Stimulated activated CD4-positive, alpha-beta T cell treated with anti-CD3 and anti-CD28 coated beads, Interleukin-15, amount 100 ng/mL, for 24 hours (primary cell): ENCODE data around the gene APOC4.
A peak's percentile ranks its signal among the peaks of the same experiment; 100 is the strongest.
"Not testable (repeated sequence)": the region's sequence is repeated elsewhere in the genome, so short reads cannot be mapped to it uniquely, and the experiment has no call there.

Experiments
- DNase-seq: peaks from one replicate; pipeline ENCODE4 v3.0.0-alpha.2; 2020

APOC4 gene

DNA sequence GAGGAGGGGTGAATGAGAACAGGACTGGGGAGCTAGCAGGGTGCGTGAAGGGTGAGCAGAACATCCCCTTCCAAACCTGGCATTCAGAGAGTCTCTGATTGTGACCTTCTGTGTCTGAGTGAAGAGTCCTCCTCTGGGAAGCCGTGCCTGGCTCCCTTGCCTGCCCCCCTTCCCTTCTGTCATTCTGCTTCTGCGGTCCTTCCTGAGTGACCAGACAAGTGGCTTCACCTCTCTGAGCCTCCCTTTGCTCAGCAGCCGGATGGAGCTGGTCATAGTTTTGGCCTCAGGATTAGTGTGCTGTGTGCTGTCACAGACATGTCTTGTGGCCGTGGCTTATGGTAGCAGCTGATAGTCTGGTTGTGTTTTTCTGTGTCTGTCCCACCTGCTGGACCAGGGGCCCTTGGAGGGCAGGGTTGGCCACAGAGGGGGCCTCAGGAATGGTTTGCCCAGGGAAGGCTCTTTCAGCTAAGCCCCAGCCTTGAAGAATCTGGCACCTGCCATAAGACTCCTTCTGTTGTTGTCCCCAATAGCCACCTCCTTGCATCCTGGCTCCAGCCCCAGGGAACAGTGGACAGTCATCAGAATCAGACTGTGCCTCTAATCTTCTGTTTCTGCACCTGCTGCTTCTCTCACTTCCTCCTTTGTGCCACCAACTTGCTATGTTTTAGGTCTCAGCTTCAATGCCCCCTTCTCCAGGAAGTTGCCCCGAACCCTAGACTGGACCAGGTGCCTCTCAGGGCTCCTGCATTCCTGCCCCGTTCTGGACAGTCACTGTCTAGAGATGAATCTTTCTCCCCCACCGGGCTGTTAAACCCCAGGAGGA, 19.1 kb downstream of the APOC4 start:
- no peak for DNase-seq

DNA sequence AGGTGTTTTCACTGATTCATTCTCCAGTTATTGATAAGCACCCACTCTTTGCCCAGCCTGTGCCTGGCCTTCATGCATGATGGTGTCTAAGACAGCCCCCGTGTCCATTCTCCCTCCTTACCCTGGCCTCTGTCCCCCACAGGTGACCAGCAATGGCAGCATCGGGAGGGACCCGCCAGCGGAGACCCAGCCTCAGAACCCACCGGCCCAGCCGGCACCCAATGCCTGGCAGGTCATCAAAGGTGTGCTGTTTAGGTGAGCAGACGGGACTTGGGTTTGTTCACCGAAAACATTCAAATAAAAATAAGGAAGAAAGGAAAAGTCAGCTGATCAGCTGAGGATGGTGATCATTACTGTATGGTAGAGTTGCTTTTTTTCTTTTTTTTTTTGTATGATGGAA, 19.8 kb downstream of the APOC4 start:
- DNase-seq, result no peak

GRCh38 chr19:44968118-44968517, 26.1 kb downstream of the APOC4 start:
- DNase-seq, result no peak

GRCh38 chr19:44968670-44969069, 26.6 kb downstream of the APOC4 start:
- no peak for DNase-seq

DNA sequence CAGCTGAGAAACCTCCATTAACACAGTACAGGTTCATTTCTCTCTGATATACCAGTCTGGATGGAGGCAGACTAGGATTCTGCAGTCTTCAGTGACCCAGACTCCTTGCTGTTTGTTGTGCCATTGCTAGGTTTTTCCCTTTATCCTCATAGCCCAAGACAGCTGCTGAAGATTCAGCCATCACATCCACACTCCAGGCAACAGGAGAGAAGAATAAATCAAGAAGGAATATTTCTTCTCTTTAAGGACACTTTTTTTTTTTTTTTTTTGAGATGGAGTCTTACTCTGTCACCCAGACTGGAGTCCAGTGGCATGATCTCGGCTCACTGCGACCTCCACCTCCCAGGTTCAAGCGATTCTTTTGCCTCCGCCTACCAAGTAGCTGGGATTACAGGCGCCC, 27.4 kb downstream of the APOC4 start:
- no peak for DNase-seq

DNA sequence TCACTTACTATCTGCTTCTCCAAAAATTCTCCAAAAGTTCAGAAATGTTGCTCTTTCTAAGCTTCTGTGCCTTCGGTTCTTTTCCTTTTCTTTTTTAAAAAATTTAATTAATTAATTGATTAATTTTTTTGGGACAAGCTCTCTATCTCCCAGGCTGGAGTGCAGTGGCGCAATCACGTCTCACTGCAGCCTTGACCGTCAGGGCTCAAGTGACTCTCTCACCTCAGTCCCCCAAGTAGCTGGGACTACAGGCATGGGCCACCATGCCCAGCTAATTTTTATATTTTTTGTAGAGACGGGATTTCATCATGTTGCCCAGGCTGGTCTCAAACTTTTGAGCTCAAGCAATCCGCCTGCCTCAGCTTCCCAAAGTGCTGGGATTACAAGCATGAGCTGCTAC, 29.4 kb downstream of the APOC4 start:
- not testable (repeated sequence) for DNase-seq

- no peak for DNase-seq
These were observed 30.8 kb downstream of the APOC4 start for GRCh38 chr19:44972802-44973201.

GRCh38 chr19:44973982-44974735, 32.1 kb downstream of the APOC4 start:
- DNase-seq, result no peak

GRCh38 chr19:44974857-44975256, 32.8 kb downstream of the APOC4 start:
- DNase-seq, result no peak

DNA sequence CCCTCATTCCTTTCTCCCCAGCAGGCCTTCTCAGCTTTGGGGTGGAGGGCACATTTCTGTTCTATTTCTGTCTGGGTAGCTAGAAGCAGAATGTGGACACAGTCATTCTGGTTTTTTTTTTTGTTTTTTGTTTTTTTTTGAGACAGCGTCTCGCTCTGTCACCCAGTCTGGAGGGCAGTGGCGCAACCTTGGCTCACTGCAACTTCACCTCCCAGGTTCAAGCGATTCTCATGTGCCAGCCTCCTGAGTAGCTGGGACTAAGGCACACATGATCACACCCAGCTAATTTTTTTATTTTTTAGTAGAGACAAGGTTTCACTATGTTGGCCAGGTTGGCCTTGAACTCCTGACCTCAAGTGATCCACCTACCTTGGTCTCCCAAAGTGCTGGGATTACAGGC, 33.4 kb downstream of the APOC4 start:
- DNase-seq, result no peak

- no peak for DNase-seq
These were observed 42.0 kb downstream of the APOC4 start for GRCh38 chr19:44984005-44984404.

DNA sequence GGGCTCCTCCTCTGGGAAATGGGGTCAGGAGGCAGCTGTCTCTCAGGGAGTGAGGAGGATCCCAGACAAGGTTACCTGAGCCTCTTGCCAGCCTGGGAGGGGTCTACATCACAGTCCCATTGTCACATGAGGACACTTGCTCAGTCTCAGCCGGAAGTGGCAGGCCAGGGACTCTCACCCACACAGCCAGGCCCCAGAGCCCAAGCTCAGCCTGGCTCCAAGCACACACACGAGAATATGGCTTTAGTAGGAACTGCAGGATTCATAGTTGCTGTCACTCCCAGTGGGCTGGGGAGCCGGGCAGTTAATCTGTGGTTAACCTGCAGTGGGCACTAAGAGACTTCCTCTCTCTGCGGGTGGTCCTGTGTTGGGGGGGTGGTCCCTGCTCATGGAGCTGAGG, 43.4 kb downstream of the APOC4 start:
- DNase-seq, result no peak

DNA sequence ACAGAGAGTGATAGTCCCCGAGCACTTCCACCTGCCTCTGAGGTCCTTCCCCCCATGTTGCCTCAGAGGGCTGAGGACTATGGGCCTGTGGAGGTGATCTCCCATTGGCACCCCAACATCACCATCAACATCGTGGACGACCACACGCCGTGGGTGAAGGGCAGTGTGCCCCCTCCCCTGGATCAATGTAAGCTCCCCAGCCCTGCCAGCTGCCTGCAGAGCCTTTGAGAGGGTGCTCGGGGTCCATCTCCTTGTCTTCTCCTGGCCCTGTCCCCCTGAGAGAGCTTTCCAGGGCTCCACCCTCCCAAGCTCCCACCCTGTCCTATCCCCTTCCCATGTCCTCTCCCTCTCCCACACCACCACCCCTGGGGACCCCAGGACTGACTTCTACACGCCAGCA, 44.4 kb downstream of the APOC4 start:
- no peak for DNase-seq

DNA sequence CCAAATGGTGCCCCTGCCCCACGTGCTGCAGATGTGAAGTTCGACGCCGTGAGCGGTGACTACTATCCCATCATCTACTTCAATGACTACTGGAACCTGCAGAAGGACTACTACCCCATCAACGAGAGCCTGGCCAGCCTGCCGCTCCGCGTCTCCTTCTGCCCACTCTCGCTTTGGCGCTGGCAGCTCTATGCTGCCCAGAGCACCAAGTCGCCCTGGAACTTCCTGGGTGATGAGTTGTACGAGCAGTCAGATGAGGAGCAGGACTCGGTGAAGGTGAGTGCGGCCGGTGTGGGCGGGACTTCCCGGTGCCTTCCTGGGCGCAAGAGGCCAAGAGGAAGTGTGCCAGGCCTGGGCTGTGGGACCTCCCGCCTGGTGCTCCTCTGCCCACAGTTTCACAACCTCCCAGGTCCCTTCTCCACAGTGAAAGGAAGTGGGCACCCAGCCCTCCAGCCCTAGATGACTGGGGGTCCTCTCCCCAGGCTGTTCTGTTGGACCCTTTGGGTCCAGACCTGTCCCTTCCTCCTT, 45.2 kb downstream of the APOC4 start:
- DNase-seq, result no peak

DNA sequence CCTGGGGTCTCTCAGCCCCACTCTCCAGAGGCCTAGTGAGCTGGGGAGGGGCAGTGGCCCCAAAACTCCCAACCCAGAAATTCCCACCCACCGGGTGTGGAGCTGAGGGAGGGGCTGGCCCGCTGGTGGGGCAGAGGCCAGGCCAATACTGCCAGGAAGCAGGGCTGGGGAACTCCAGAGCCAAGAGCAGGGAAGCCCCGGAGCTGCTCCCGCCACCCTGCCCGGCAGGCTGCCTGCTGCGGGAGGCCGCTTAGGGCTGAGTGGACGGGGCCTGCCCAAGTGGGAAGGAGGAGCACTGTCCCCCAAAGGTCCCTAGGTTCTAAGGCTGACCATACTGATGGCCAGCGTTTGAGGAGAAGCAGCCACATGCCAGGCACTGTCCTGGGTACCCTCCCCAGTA, 46.2 kb downstream of the APOC4 start:
- no peak for DNase-seq

DNA sequence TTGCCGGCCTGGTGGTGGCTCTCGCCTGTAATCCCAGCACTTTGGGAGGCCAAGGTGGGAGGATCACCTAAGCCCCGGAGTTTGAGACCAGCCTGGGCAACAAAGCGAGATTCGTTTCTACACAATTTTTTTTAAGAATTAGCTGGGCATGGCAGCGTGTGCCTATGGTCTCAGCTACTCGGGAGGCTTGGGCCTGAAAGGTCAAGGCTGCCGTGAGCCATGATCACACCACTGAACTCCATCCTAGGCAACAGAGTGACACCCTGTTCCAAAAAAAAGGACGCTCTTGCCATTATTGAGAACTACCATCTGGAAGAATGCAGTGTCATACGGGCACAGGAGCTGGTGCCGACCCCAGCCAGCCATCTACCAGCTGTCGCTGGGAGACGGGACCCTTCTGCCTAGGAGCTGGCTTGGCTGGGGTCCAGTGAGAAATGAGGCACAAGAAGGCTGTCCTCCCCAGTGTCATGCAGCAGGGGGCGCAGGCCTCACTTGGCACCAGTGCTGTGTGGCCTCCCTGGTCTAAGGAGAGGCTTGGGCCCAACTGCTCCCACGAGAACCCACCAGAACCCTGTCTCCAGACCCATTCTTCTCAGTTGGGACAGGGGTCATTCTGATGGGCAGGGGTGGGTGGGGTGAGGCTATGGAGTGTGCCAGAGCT, 47.0 kb downstream of the APOC4 start:
- DNase-seq, result peak; percentile 73

DNA sequence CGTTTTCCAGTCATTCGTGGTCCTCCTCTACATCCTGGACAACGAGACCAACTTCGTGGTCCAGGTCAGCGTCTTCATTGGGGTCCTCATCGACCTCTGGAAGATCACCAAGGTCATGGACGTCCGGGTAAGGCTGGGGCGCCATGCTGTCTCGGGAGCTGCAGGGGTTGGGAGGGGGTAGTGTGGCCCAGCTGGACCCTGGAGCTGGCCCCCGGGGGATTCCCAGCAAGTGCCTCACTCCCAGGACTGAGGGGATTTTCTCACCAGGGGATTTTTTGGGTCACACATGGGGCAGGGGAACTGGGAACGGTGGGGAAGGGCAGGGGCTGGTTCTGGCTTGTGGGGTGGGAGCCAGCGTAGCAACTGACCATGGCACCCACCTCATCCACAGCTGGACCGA, 48.4 kb downstream of the APOC4 start:
- no peak for DNase-seq

DNA sequence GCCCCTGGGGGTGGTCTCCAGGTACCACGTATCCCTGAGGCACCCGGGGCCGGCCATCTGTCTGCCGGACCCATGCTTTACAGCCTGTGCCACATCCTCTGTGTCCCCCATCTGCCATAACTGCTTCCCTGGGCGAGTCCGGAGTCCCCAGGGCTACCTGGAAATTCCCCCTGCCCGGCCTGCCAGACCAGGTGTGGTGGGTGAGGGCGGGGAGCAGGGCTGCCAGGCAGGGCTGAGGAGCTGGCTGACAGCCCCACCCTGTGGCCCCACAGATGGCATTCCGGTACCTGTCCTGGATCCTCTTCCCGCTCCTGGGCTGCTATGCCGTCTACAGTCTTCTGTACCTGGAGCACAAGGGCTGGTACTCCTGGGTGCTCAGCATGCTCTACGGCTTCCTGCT, 48.9 kb downstream of the APOC4 start:
- no peak for DNase-seq

- DNase-seq, result no peak
These were observed 50.5 kb downstream of the APOC4 start for GRCh38 chr19:44992336-44993163.

DNA sequence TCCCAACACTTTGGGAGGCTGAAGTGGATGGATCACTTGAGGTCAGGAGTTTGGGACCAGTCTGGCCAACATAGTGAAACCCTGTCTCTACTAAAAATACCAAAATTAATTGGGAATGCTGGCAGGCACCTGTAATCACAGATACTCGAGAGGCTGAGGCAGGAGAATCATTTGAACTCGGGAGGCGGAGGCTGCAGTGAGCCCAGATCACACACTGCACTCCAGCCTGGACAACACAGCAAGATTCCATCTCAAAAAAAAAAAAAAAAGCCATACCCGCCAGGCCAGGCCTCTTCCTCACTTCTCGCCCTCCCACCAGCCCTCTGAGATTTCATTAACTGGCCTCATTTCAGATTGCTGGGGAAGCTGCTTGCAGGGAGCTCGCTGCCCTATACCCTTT, 51.5 kb downstream of the APOC4 start:
- no peak for DNase-seq

GRCh38 chr19:44993926-44994537, 52.0 kb downstream of the APOC4 start:
- DNase-seq, result no peak
